MM.1S (cell line): ENCODE data around the gene KLF18.

Experiments
- DNase-seq: peaks from one replicate; pipeline ENCODE4 v3.0.0-alpha.2; 2015
- H2AFZ ChIP-seq: fragments of 300-600 bp; sonication (generic); 2 replicates; pipeline ENCODE4 v1.6.0; 2016; ENCODE audit warnings: antibody characterized with exemption, low read length
- H3F3A ChIP-seq: fragments of 300-600 bp; sonication (generic); 2 replicates; pipeline ENCODE4 v1.6.1; 2016; ENCODE audit warnings: mild to moderate bottlenecking, antibody characterized with exemption, low read length, moderate library complexity, mixed read lengths; ENCODE audit not compliant: insufficient read depth
- H3K27ac ChIP-seq: fragments of 300-600 bp; sonication (generic); 2 replicates; pipeline ENCODE4 v1.5.1; 2016; ENCODE audit warnings: mild to moderate bottlenecking, low read length
- H3K27me3 ChIP-seq: fragments of 300-600 bp; sonication (generic); replicated peaks from 2 replicates; pipeline ENCODE4 v1.6.0; 2016; ENCODE audit warnings: low read length; ENCODE audit not compliant: insufficient read depth
- H3K36me3 ChIP-seq: fragments of 300-600 bp; sonication (generic); replicated peaks from 2 replicates; pipeline ENCODE4 v1.6.1; 2016; ENCODE audit warnings: mild to moderate bottlenecking, low read length, mixed read lengths; ENCODE audit not compliant: insufficient read depth
- H3K4me1 ChIP-seq: fragments of 300-600 bp; sonication (generic); 2 replicates; pipeline ENCODE4 v1.6.1; 2016; ENCODE audit warnings: low read length, mixed read lengths
- H3K4me2 ChIP-seq: fragments of 300-600 bp; sonication (generic); 2 replicates; pipeline ENCODE4 v1.6.0; 2016; ENCODE audit warnings: low read depth, low read length
- H3K4me3 ChIP-seq: fragments of 300-600 bp; sonication (generic); 2 replicates; pipeline ENCODE4 v1.5.1; 2016; ENCODE audit warnings: low read length, mixed read lengths
- H3K79me2 ChIP-seq: fragments of 300-600 bp; sonication (generic); 2 replicates; pipeline ENCODE4 v1.6.1; 2016; ENCODE audit warnings: mixed run types, low read length, mixed read lengths
- H3K9ac ChIP-seq: fragments of 300-600 bp; sonication (generic); 2 replicates; pipeline ENCODE4 v1.6.1; 2016; ENCODE audit warnings: low read length, mixed read lengths
- H3K9me2 ChIP-seq: fragments of 300-600 bp; sonication (generic); replicated peaks from 2 replicates; pipeline ENCODE4 v1.6.1; 2016; ENCODE audit warnings: mild to moderate bottlenecking, low read length, mixed read lengths; ENCODE audit not compliant: insufficient read depth
- H3K9me3 ChIP-seq: fragments of 300-600 bp; sonication (generic); replicated peaks from 2 replicates; pipeline ENCODE4 v1.6.1; 2016; ENCODE audit warnings: mild to moderate bottlenecking, low read length, mixed read lengths; ENCODE audit not compliant: insufficient read depth
- H4K20me1 ChIP-seq: fragments of 300-600 bp; sonication (generic); 2 replicates; pipeline ENCODE4 v1.6.1; 2016; ENCODE audit warnings: mild to moderate bottlenecking, low read length, moderate library complexity, mixed read lengths; ENCODE audit not compliant: insufficient read depth
- EZH2 ChIP-seq: fragments of 300-600 bp; sonication (generic); optimal IDR thresholded peaks from 2 replicates; pipeline ENCODE3; 2017; ENCODE audit warnings: low read depth, mild to moderate bottlenecking, antibody characterized with exemption, low read length, mixed read lengths
- EZH2phosphoT487 ChIP-seq: fragments of 300-600 bp; sonication (generic); IDR thresholded peaks from 2 replicates; pipeline ENCODE4 v1.6.1; 2018; ENCODE audit warnings: antibody characterized with exemption, low read length
- TF ChIP-seq, protein P1 (sequence below): fragments of 300-600 bp; sonication (generic); IDR thresholded peaks from 2 replicates; pipeline ENCODE4 v1.5.1; 2016; ENCODE audit warnings: antibody characterized with exemption, low read length, mixed read lengths

The KLF18 gene

DNA sequence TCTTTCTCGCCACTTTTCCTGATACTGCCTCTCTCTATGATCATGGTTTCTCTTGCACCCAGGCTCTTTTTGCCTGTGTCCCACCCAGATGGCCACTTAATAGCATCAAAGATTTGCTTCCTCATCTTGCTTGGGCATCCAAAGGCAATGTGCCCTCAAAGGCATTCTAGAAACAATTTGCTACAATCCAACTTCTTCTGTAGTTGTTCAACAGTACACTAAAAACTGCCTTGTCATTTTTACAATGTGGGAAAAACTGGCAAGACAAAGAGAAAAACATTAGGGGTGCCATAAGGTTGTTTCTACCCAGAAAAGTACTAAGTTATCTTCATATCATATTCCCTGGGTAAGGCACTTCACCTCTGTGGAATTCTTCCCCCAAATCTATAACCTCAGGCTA lies 16.5 kb upstream of the KLF18 start:
- TF ChIP-seq EZH2: no peak
- no peak for TF ChIP-seq EZH2phosphoT487
- TF ChIP-seq, protein P1, sequence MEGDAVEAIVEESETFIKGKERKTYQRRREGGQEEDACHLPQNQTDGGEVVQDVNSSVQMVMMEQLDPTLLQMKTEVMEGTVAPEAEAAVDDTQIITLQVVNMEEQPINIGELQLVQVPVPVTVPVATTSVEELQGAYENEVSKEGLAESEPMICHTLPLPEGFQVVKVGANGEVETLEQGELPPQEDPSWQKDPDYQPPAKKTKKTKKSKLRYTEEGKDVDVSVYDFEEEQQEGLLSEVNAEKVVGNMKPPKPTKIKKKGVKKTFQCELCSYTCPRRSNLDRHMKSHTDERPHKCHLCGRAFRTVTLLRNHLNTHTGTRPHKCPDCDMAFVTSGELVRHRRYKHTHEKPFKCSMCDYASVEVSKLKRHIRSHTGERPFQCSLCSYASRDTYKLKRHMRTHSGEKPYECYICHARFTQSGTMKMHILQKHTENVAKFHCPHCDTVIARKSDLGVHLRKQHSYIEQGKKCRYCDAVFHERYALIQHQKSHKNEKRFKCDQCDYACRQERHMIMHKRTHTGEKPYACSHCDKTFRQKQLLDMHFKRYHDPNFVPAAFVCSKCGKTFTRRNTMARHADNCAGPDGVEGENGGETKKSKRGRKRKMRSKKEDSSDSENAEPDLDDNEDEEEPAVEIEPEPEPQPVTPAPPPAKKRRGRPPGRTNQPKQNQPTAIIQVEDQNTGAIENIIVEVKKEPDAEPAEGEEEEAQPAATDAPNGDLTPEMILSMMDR: no peak
- no peak overlapping the region for H3K27ac ChIP-seq
- no peaks in the 10 kb centered on the region for H3K9me2 ChIP-seq
- no peak overlapping the region for H3K4me3 ChIP-seq
- H3K4me1 ChIP-seq: no peaks in the 10 kb centered on the region
- no peak overlapping the region for H3K9ac ChIP-seq
- H3K4me2 ChIP-seq: no peak overlapping the region
- no peaks in the 10 kb centered on the region for H3K9me3 ChIP-seq
- no peaks in the 10 kb centered on the region for H3K79me2 ChIP-seq
- no peaks in the 10 kb centered on the region for H3K27me3 ChIP-seq
- no peak overlapping the region for H2AFZ ChIP-seq
- H3F3A ChIP-seq: no peaks in the 10 kb centered on the region
- no peaks in the 10 kb centered on the region for H3K36me3 ChIP-seq
- H4K20me1 ChIP-seq: no peaks in the 10 kb centered on the region
- DNase-seq: no peak

DNA sequence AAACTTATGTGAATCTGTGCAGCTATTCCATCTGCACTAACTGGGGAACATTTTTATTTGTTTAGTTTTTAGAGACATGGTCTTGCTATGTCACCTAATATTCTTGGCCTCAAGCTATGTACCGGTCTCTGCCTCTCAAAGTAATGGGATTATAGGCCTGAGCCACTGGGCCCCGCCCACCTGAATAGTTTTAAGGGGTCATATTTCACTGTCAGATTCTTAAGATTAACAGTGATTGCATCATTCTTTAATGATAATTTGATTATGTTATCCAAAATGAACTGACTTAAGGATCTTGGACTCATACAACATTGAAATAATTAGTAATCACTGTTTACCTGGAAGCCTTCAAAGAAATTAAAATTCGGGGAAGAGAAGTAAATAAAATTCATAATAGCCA lies 12.6 kb upstream of the KLF18 start:
- no peak for DNase-seq
- Histone ChIP-seq H3K9ac (no peak overlapping the region), H3K9me2 (no peaks in the 10 kb centered on the region), H3K36me3 (no peaks in the 10 kb centered on the region), H3K4me1 (no peaks in the 10 kb centered on the region), H3F3A (no peaks in the 10 kb centered on the region), H3K4me2 (no peak overlapping the region), H3K9me3 (no peaks in the 10 kb centered on the region), H3K27me3 (no peaks in the 10 kb centered on the region), H3K27ac (no peak overlapping the region), H2AFZ (no peak overlapping the region), H3K79me2 (no peaks in the 10 kb centered on the region), H4K20me1 (no peaks in the 10 kb centered on the region), H3K4me3 (no peak overlapping the region)
- no peak for TF ChIP-seq EZH2
- TF ChIP-seq, protein P1: no peak
- TF ChIP-seq EZH2phosphoT487: no peak

DNA sequence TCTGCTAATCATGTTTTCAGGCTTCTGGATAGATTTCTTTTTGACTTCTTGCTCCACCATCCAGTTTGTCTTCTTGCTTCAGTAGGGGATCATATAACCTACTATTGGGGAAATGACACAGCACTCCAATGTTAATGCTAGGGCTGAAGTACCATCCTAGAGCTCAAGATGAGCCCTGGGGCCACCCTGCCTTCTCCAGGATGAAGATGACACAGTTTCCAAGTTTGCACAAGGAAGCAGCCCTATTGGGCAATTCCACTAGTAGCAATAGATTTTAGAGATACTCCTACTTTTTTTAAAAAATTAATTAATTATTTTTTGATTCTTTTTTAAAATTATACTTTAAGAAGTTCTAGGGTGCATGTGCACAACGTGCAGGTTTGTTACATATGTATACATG lies 11.3 kb upstream of the KLF18 start:
- Histone ChIP-seq H3K79me2 (no peaks in the 10 kb centered on the region), H3K27ac (no peak overlapping the region), H3K27me3 (no peaks in the 10 kb centered on the region), H2AFZ (no peak overlapping the region), H3K4me2 (no peak overlapping the region), H3K9ac (no peak overlapping the region), H3K9me3 (no peaks in the 10 kb centered on the region), H3K4me1 (no peaks in the 10 kb centered on the region), H3K36me3 (no peaks in the 10 kb centered on the region), H3K9me2 (no peaks in the 10 kb centered on the region), H3K4me3 (no peak overlapping the region), H4K20me1 (no peaks in the 10 kb centered on the region), H3F3A (no peaks in the 10 kb centered on the region)
- DNase-seq: no peak
- TF ChIP-seq EZH2 (no peak), EZH2phosphoT487 (no peak)
- TF ChIP-seq, protein P1: no peak

DNA sequence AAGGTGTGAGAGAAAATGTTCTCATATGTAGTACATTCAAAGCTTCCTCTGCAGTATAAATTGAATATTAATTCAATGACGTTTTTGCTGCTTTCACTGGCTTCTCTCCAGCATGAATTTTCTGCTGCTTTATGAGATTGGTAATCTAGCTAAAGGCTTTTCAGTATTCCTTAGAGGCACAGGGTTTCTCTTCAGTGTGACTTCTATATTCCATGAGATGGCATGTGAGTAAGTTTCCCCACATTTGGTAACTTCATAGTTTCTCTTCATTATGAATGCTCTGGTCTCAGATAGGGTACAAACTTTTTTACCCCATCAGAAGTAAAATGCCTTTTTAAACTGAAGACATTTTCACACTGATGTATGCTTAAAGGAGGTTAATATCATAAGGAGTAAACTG lies 10.4 kb upstream of the KLF18 start:
- Histone ChIP-seq H3K36me3 (no peaks in the 10 kb centered on the region), H3F3A (no peaks in the 10 kb centered on the region), H4K20me1 (no peaks in the 10 kb centered on the region), H3K4me1 (no peaks in the 10 kb centered on the region), H3K27ac (no peak overlapping the region), H3K79me2 (no peaks in the 10 kb centered on the region), H3K9me2 (no peaks in the 10 kb centered on the region), H3K9ac (no peak overlapping the region), H3K9me3 (no peaks in the 10 kb centered on the region), H3K4me2 (no peak overlapping the region), H3K4me3 (no peak overlapping the region), H3K27me3 (no peaks in the 10 kb centered on the region), H2AFZ (no peak overlapping the region)
- no peak for DNase-seq
- TF ChIP-seq, protein P1: no peak
- TF ChIP-seq EZH2phosphoT487: no peak
